ENCODE measurements around the gene TSEN54.

The TSEN54 gene

GRCh38 chr17:75568412-75569255 is 52.3 kb downstream of the TSEN54 start:
- DNase-seq: no peak

DNA sequence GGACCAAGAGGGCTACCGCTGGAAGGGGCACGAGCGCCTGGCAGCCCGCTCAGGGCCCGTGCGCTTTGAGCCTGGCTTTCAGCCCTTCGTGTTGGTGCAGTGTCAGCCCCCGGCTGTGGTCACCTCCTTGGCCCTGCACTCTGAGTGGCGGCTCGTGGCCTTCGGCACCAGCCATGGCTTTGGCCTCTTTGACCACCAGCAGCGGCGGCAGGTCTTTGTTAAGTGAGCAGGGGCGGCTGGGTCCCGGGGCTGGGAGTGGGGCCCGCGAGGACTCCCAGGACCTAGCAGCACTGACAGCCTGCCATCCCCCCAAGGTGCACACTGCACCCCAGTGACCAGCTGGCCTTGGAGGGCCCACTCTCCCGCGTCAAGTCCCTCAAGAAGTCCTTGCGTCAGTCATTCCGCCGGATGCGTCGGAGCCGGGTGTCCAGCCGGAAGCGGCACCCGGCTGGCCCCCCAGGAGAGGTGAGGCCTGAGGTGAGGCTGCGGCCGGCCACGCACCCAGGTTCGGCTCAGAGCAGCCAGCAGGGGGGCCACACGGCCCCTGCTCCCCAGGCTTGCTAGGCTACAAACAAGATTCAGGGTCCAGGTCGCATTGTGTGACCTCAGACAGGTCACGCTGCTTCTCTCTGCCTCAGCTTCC is 53.8 kb downstream of the TSEN54 start:
- no peak for DNase-seq

DNA sequence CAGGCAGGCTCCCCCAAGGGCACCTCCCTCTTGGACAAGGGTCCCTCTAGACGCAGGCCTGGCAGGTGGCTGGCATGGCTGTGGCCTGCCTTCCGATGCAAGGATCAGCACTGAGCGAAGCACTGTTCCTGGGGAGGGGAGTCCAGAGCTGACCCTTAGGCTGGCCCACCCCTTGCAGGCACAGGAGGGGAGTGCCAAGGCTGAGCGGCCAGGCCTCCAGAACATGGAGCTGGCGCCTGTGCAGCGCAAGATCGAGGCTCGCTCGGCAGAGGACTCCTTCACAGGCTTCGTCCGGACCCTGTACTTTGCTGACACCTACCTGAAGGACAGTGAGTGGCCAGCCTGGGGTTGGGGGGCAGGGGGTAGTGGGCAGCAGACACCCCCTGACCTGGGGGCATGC is 54.4 kb downstream of the TSEN54 start:
- no peak for DNase-seq

DNA sequence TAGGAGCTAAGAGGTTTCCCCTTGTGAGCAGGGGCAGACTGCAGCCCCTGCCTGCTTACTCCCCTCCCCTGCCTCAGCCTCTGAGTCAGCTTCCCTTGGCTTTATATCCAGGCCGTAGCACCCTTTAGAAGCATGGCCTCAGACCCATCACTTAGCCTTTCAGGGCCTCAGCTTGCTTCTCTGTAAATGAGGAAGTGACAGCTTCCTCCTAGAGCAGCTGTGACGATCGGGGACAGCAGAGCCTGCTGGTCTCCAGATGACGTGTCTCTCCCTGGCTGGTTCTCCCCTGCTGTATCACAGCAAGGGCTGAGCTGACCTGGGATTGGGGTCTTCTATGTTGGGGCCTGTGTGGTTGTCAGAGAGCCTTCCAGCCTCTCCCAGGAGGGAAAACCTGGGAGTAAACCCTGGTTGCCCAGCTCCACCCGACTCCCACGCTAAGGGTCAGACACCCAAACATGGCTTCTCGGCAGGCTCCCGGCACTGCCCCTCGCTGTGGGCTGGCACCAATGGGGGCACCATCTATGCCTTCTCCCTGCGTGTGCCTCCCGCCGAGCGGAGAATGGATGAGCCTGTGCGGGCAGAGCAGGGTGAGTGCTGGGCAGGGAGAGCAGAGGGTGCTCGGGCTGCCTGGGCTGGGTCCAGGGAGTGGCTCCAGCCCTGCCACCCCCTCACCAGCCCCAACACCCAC is 55.0 kb downstream of the TSEN54 start:
- no peak for DNase-seq

DNA sequence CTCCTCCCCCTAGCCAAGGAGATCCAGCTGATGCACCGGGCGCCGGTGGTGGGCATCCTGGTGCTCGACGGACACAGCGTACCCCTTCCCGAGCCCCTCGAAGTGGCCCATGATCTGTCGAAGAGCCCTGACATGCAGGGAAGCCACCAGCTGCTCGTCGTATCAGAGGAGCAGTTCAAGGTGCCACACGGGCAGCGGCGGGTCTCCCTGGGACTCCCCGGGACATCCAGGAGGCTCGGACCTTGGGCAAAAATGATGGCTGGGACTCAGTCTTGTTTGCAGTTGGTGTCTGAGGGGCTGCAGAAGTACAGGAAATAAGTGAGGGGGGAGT is 55.5 kb downstream of the TSEN54 start:
- no peak for DNase-seq

DNA sequence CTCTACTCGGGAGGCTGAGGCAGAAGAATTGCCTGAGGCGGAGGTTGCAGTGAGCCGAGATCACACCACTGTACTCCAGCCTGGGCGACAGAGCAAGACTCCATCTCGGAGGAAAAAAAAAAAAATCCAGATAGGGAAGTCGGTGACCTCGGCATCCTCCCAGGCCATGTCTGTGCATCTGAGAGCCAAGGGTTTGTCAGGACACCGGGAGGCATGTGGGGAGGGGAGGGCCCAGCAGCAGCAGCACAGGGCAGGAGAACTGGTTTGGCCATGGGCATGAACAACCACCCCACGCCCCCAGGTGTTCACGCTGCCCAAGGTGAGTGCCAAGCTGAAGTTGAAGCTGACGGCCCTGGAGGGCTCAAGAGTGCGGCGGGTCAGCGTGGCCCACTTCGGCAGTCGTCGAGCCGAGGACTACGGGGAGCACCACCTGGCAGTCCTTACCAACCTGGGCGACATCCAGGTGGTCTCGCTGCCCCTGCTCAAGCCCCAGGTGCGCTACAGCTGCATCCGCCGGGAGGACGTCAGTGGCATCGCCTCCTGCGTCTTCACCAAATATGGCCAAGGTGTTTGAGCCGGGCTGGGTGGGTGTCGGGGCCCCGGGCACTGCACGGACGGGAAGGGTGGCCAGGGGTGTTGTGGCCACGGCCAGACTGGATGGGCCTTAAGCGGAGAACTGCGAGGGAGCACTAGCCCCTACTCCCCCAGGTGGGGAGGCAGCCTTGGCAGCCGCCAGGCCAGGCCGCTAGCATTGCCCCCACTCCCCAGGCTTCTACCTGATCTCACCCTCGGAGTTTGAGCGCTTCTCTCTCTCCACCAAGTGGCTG is 56.6 kb downstream of the TSEN54 start:
- DNase-seq: no peak

- DNase-seq: no peak
Observed at GRCh38 chr17:75573540-75573957, 57.2 kb downstream of the TSEN54 start.

DNA sequence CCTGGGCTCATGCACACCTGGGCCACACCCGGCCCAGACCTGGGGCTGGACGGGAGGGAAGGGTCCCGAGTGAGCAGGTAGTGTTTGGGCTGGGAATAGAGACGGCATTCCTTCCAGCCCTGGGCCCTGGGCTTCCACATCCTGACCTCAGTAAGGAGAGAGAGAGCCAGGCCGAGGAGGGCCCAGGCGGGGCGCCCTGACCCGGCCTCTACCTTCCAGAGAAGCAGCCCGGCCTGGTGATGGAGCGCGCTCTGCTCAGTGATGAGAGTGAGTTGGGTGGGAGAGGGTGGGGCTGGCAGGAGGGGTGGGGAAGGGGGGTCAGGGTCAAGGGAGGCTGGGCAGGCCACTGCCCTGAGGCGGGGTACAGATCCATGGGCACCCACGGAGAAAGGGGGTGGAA is 57.7 kb downstream of the TSEN54 start:
- no peak for DNase-seq
